ENCODE data around the gene KCNMB4. TPM values are rescaled to one million over a fixed set of nuclear protein-coding genes. Genes with fewer than 3 reads are reported as not detected.

KCNMB4 gene
- total and polyA plus RNA-seq, 2 of the 4 experiments (the other 2 are of a cell fraction): 0.90 to 1.1 TPM

GRCh38 chr12:70459786-70460185 is 93.7 kb downstream of the KCNMB4 start:
- no peaks in the 10 kb centered on the region for H3K4me1 ChIP-seq (ENCODE audit: control insufficient read depth, insufficient read depth, low read length)
- POLR2A ChIA-PET (ENCODE audit: unreplicated experiment): no interaction called here
- H2AK5ac ChIP-seq (ENCODE audit: low read depth, low read length): no peak overlapping the region
- no peaks in the 10 kb centered on the region for H3K36me3 ChIP-seq (ENCODE audit: control insufficient read depth, insufficient read depth, low read length)
- no peak overlapping the region for H3K9ac ChIP-seq (ENCODE audit: low read depth, low read length)
- H2AK9ac ChIP-seq (replicated peaks; ENCODE audit: low read depth, low read length, poor library complexity): no peak overlapping the region
- H3K9me3 ChIP-seq (ENCODE audit: control insufficient read depth, insufficient read depth, low read length): no peaks in the 10 kb centered on the region
- H3K18ac ChIP-seq (ENCODE audit: low read depth, low read length): no peak overlapping the region
- no TSS peak for BruUV-seq (replicated peaks)
- dilution Hi-C loops (cut with HindIII; ENCODE audit: low sequenced_read_pairs, unreplicated experiment) (no loop called here), in situ Hi-C loops (cut with MboI; ENCODE audit: low sequenced_read_pairs) (no loop called here), intact Hi-C loops (cut with micrococcal nuclease) (no loop called here)
- H3K27ac ChIP-seq (ENCODE audit: insufficient read depth, low read length): no peak overlapping the region
- no peaks in the 10 kb centered on the region for H3K9me1 ChIP-seq (ENCODE audit: insufficient read depth, low read length)
- no peak for ATAC-seq (ENCODE audit: low read depth)
- no peak overlapping the region for H2BK120ac ChIP-seq (ENCODE audit: low read depth, low read length)
- no peak overlapping the region for H4K8ac ChIP-seq (ENCODE audit: low read depth in 2 of 2, low read length in 2 of 2)
- H3K27me3 ChIP-seq (ENCODE audit: control insufficient read depth, insufficient read depth, low read length): no peaks in the 10 kb centered on the region
- no peaks in the 10 kb centered on the region for H3K79me1 ChIP-seq (ENCODE audit: low read depth in 1 of 2, low read length in 2 of 2)
- H3K14ac ChIP-seq (replicated peaks; ENCODE audit: low read depth, low read length): no peak overlapping the region
- H4K20me1 ChIP-seq (ENCODE audit: insufficient read depth, low read length): no peaks in the 10 kb centered on the region
- no peak overlapping the region for H2BK15ac ChIP-seq (ENCODE audit: low read depth, low read length)
- no peak overlapping the region for H4K91ac ChIP-seq (ENCODE audit: insufficient read depth, low read depth, low read length)
- no peak overlapping the region for H2BK20ac ChIP-seq (ENCODE audit: low read depth, low read length)
- no peak for DNase-seq
- no peak overlapping the region for H4K5ac ChIP-seq (ENCODE audit: low read depth, low read length)
- no peak overlapping the region for H2BK5ac ChIP-seq (ENCODE audit: low read depth, low read length, poor library complexity, severe bottlenecking)
- TF ChIP-seq CHD1 (IDR thresholded peaks at IDR 0.05; ENCODE audit: low read depth, low read length) (no peak), CTCF (conservative IDR thresholded peaks at IDR 0.05; ENCODE audit: low read depth, low read length) (no peak)
- no peak overlapping the region for H3K4me3 ChIP-seq (ENCODE audit: insufficient read depth, low read depth, low read length)
- H2AFZ ChIP-seq (replicated peaks; ENCODE audit: low read length, poor library complexity): no peak overlapping the region
- H3K56ac ChIP-seq (ENCODE audit: extremely low read depth, insufficient read depth, low read length): no peak overlapping the region
- no peak overlapping the region for H3K4me2 ChIP-seq (ENCODE audit: low read depth, low read length)
- no peak overlapping the region for H3K23ac ChIP-seq (ENCODE audit: low read depth, low read length)
- CTCF ChIA-PET: no interaction called here
- H3K4ac ChIP-seq (ENCODE audit: low read depth, low read length): no peak overlapping the region
